LNCAP (cell line): Measurements from ENCODE around the gene HSPB2.

Experiments used
- CTCF ChIP-seq: fragments of 450-650 bp; IDR thresholded peaks from 2 replicates; pipeline ENCODE4 v1.5.1; 2017; ENCODE audit warnings: mild to moderate bottlenecking

Gene HSPB2

GRCh38 chr11:111945198-111945597 is 32.7 kb downstream of the HSPB2 start:
- TF ChIP-seq CTCF, result no peak

GRCh38 chr11:111946499-111946898 is 34.0 kb downstream of the HSPB2 start:
- no peak for TF ChIP-seq CTCF

- no peak for TF ChIP-seq CTCF
Observed at GRCh38 chr11:111947143-111947542, 34.6 kb downstream of the HSPB2 start.

GRCh38 chr11:111949519-111950426 is 37.2 kb downstream of the HSPB2 start:
- no peak for TF ChIP-seq CTCF

GRCh38 chr11:111951565-111951964 is 39.0 kb downstream of the HSPB2 start:
- no peak for TF ChIP-seq CTCF

- TF ChIP-seq CTCF, result no peak
Observed at GRCh38 chr11:111954154-111954553, 41.6 kb downstream of the HSPB2 start.

- no peak for TF ChIP-seq CTCF
Observed at GRCh38 chr11:111957663-111958444, 45.3 kb downstream of the HSPB2 start.
